Osteoblast (primary cell): ENCODE data around the gene SHLD1. TPM values are rescaled to one million over a fixed set of nuclear protein-coding genes. Genes with fewer than 3 reads are reported as not detected.

Experiments used
- DNase-seq: peaks from one replicate; pipeline ENCODE4 v3.0.0; 2011; ENCODE audit warnings: low spot score, mixed read lengths; ENCODE audit not compliant: insufficient read length; ENCODE audit errors: missing footprints
- H2AFZ ChIP-seq: 2 replicates; pipeline ENCODE4 v1.6.0; 2011; ENCODE audit warnings: mild to moderate bottlenecking, low read length
- H3K27ac ChIP-seq: 2 replicates; pipeline ENCODE4 v1.5.1; 2011; ENCODE audit warnings: mild to moderate bottlenecking, low read depth, low read length, moderate library complexity
- H3K27me3 ChIP-seq: 2 replicates; pipeline ENCODE4 v1.6.0; 2012; ENCODE audit warnings: mild to moderate bottlenecking, control low read depth, inconsistent platforms, low read length, moderate library complexity; ENCODE audit not compliant: insufficient read depth
- H3K36me3 ChIP-seq: 2 replicates; pipeline ENCODE4 v1.5.1; 2011; ENCODE audit warnings: mild to moderate bottlenecking, low read length, control low read depth, moderate library complexity; ENCODE audit not compliant: insufficient read depth
- H3K4me1 ChIP-seq: 2 replicates; pipeline ENCODE4 v1.5.1; 2011; ENCODE audit warnings: mild to moderate bottlenecking, low read length, control low read depth, moderate library complexity; ENCODE audit not compliant: insufficient read depth
- H3K4me2 ChIP-seq: 2 replicates; pipeline ENCODE4 v1.6.0; 2011; ENCODE audit warnings: mild to moderate bottlenecking, low read length; ENCODE audit not compliant: insufficient read depth
- H3K4me3 ChIP-seq: fragments of 200-600 bp; sonication (generic); 3 replicates; pipeline ENCODE4 v1.5.1; 2012; ENCODE audit warnings: mild to moderate bottlenecking, low read length, inconsistent platforms; ENCODE audit not compliant: insufficient read depth
- H3K79me2 ChIP-seq: 2 replicates; pipeline ENCODE4 v1.6.0; 2012; ENCODE audit warnings: mild to moderate bottlenecking, low read length, control low read depth, inconsistent platforms; ENCODE audit not compliant: insufficient read depth
- H3K9me3 ChIP-seq: 2 replicates; pipeline ENCODE4 v1.5.1; 2011; ENCODE audit warnings: low read depth, low read length, control low read depth
- H4K20me1 ChIP-seq: 2 replicates; pipeline ENCODE4 v1.6.0; 2012; ENCODE audit warnings: mild to moderate bottlenecking, low read length, control low read depth; ENCODE audit not compliant: insufficient read depth
- total RNA-seq: library from RNA; depleted of rRNA; stranded (reverse); fragments of >200 nt; gene quantifications from 2 replicates; pipeline ENCODE4 v1.2.3, GENCODE V29; 2012
- TF ChIP-seq, protein P1 (sequence below): IDR thresholded peaks from 2 replicates; pipeline ENCODE4 v1.5.1; 2011; ENCODE audit warnings: mild to moderate bottlenecking, low read depth, low read length, moderate library complexity; ENCODE audit errors: extremely low read depth

Gene SHLD1
- total RNA-seq, 1 donor = 1.4 TPM

DNA sequence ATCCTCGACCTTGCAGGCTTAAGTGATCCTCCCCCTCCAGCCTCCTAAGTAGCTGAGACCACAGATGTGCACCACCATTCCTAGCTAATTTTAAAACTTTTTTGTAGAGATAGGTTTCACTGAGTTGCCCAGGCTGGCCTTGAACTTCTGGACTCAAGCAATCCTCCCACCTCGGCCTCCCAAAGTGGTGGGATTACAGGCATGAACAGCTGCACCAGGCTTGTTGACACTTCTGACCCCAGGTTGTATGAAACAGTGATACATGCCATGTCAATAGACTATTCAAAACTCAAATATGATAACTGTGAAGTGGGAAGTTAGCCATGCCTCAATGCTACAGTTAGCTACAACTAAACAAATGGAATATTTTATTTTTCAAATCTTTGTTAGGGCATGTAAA, 20.1 kb upstream of the SHLD1 start:
- no peak for DNase-seq
- Histone ChIP-seq H3K4me3 (no peak overlapping the region), H3K27ac (no peak overlapping the region), H2AFZ (no peak overlapping the region), H3K36me3 (no peaks in the 10 kb centered on the region), H3K79me2 (no peaks in the 10 kb centered on the region), H3K9me3 (peaks cover 2% of the 10 kb centered on the region), H4K20me1 (no peaks in the 10 kb centered on the region), H3K4me2 (no peak overlapping the region), H3K4me1 (peaks cover 5% of the 10 kb centered on the region), H3K27me3 (peaks cover 11% of the 10 kb centered on the region)
- TF ChIP-seq, protein P1, sequence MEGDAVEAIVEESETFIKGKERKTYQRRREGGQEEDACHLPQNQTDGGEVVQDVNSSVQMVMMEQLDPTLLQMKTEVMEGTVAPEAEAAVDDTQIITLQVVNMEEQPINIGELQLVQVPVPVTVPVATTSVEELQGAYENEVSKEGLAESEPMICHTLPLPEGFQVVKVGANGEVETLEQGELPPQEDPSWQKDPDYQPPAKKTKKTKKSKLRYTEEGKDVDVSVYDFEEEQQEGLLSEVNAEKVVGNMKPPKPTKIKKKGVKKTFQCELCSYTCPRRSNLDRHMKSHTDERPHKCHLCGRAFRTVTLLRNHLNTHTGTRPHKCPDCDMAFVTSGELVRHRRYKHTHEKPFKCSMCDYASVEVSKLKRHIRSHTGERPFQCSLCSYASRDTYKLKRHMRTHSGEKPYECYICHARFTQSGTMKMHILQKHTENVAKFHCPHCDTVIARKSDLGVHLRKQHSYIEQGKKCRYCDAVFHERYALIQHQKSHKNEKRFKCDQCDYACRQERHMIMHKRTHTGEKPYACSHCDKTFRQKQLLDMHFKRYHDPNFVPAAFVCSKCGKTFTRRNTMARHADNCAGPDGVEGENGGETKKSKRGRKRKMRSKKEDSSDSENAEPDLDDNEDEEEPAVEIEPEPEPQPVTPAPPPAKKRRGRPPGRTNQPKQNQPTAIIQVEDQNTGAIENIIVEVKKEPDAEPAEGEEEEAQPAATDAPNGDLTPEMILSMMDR = no peak

DNA sequence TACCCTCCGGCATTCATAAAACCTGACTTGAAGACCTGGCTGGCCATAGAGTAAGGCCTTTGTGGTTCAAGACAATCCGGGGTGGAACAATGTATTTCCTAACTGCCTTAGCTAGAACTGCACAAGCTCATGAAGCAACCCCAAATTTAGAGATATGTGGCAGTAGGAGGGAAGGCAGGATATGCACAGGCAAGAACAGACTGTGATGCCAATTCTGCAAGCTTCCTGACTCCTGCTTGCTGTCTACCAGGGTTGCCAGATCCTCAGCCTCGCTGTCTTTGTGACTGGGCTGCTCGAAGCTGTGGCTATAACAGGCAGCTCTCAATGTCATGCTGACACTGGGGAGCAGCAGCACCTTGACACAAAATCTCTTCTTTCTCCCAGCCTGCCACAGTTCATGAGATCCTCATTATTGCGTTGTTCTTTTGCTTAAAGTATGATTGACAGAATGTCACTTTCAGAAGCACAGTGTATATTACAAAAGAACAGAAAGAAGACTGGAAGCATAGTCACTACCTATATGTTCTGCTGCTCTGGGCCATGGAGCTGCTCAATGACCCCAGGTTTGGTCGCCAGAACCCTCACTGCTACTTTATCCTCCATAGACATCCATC, 18.3 kb upstream of the SHLD1 start:
- Histone ChIP-seq H3K4me3 (no peak overlapping the region), H3K79me2 (no peaks in the 10 kb centered on the region), H2AFZ (no peak overlapping the region), H3K27ac (no peak overlapping the region), H3K4me2 (no peak overlapping the region), H3K36me3 (no peaks in the 10 kb centered on the region), H3K27me3 (peaks cover 11% of the 10 kb centered on the region), H3K9me3 (peaks cover 2% of the 10 kb centered on the region), H4K20me1 (no peaks in the 10 kb centered on the region), H3K4me1 (peaks cover 5% of the 10 kb centered on the region)
- no peak for DNase-seq
- TF ChIP-seq, protein P1 = no peak

DNA sequence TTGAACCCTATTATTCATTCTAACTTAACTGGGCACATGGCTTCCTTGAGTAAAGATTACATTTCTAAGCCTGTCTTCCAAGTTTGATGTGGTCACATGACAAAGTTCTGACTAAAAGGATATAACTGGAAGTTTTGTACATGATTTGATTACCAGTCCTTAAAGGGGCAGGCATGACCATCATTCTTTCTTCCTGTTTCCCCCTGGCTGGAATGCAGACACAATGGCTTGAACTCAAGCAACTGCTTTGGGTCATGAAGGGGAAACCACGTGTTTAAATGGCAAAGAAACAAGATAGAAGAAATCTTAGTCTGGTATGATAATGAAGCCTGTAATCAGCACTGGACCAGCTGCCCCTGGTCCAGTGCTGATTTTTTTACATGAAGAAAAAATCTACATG, 15.6 kb upstream of the SHLD1 start:
- H3K4me3 ChIP-seq = no peak overlapping the region
- no peak for DNase-seq
- H4K20me1 ChIP-seq = no peaks in the 10 kb centered on the region
- H3K9me3 ChIP-seq = no peaks in the 10 kb centered on the region
- H3K79me2 ChIP-seq = no peaks in the 10 kb centered on the region
- H3K27ac ChIP-seq = no peak overlapping the region
- H3K27me3 ChIP-seq = peaks cover 8% of the 10 kb centered on the region
- H3K4me1 ChIP-seq = no peaks in the 10 kb centered on the region
- H3K4me2 ChIP-seq = no peak overlapping the region
- TF ChIP-seq, protein P1 = no peak
- no peaks in the 10 kb centered on the region for H3K36me3 ChIP-seq
- no peak overlapping the region for H2AFZ ChIP-seq

DNA sequence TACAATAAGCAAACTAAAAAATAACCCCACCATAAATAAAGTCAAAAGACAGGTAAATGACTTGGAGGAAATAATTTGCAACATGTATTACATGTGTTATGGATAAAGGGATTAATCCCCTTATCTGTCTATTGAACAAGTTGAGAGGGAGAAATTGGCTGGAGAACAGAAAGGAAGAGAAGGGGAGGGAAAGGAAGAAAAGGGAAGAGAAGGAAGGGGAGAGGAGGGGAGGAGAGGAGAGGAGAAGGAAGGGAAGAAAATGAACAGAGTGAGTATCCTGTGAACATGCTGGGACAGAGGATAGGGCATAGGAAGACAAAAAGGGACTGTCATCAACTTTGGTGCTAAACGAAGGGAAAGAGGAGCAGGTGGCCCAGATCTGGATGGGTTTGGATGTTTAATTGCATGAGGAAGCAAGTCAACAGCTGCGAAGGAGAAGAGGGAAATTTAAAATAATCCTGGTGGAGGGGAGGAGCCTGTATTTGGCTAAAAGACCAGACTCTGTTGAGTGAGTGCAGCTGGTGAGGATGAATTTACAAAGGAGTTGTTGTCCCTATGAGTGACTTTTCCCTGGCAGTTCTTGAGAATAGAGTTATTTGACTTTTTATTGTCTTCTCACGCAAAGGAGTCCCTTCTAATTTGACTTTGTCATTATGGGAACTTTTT, 14.2 kb upstream of the SHLD1 start:
- Histone ChIP-seq H3K79me2 (no peaks in the 10 kb centered on the region), H3K27ac (no peak overlapping the region), H3K36me3 (no peaks in the 10 kb centered on the region), H3K4me2 (no peak overlapping the region), H2AFZ (no peak overlapping the region), H3K4me1 (no peaks in the 10 kb centered on the region), H3K9me3 (no peaks in the 10 kb centered on the region), H4K20me1 (no peaks in the 10 kb centered on the region), H3K4me3 (no peak overlapping the region), H3K27me3 (peaks cover 8% of the 10 kb centered on the region)
- TF ChIP-seq, protein P1 = no peak
- DNase-seq = no peak
